SIG-M5 treated with dmso at 0.1 percent for 504 hours (cell line): ENCODE measurements around the gene SIRPG.
"Not testable (repeated sequence)": the region's sequence is repeated elsewhere in the genome, so short reads cannot be mapped to it uniquely, and the experiment has no call there.

ENCODE experiments used
- DNase-seq: peaks from one replicate; lab custom pipeline; 2025; ENCODE audit not compliant: unreplicated experiment; lab: John Stamatoyannopoulos, UW

Gene SIRPG

GRCh38 chr20:1657556-1658334, at the start of gene SIRPG:
TSS of gene SIRPG (minus strand) at chr20:1657779. CDS start at chr20:1657714, 65 bp downstream.
- no peak for DNase-seq

- DNase-seq: not testable (repeated sequence)
Measured at GRCh38 chr20:1706887-1707286, 49.3 kb upstream of the SIRPG start.

- no peak for DNase-seq
Measured at GRCh38 chr20:1706079-1706478, 48.5 kb upstream of the SIRPG start.

GRCh38 chr20:1702855-1703254, 45.3 kb upstream of the SIRPG start:
- peak; percentile 15 for DNase-seq

- peak; percentile 89 for DNase-seq
Measured at GRCh38 chr20:1702328-1702727, 44.7 kb upstream of the SIRPG start.

- no peak for DNase-seq
Measured at GRCh38 chr20:1700990-1701389, 43.4 kb upstream of the SIRPG start.

GRCh38 chr20:1697592-1697991, 40.0 kb upstream of the SIRPG start:
- DNase-seq: no peak

GRCh38 chr20:1696521-1697209, 39.1 kb upstream of the SIRPG start:
- no peak for DNase-seq

GRCh38 chr20:1694672-1695071, 37.1 kb upstream of the SIRPG start:
- no peak for DNase-seq

GRCh38 chr20:1693427-1693826, 35.8 kb upstream of the SIRPG start:
- no peak for DNase-seq

GRCh38 chr20:1689721-1690120, 32.1 kb upstream of the SIRPG start:
- no peak for DNase-seq

GRCh38 chr20:1688886-1689538, 31.4 kb upstream of the SIRPG start:
- no peak for DNase-seq

- DNase-seq: no peak
Measured at GRCh38 chr20:1687053-1687452, 29.5 kb upstream of the SIRPG start.

- DNase-seq: no peak
Measured at GRCh38 chr20:1686151-1686748, 28.7 kb upstream of the SIRPG start.

GRCh38 chr20:1685304-1686052, 27.9 kb upstream of the SIRPG start:
- no peak for DNase-seq

GRCh38 chr20:1684872-1685271, 27.3 kb upstream of the SIRPG start:
- no peak for DNase-seq

GRCh38 chr20:1676650-1677049, 19.1 kb upstream of the SIRPG start:
- DNase-seq: no peak

GRCh38 chr20:1674990-1675780, 17.6 kb upstream of the SIRPG start:
- no peak for DNase-seq

GRCh38 chr20:1674361-1674760, 16.8 kb upstream of the SIRPG start:
- DNase-seq: no peak

- DNase-seq: no peak
Measured at GRCh38 chr20:1673424-1673823, 15.8 kb upstream of the SIRPG start.
